GM21717 (cell line): ENCODE results near the gene PLBD2.

Experiments
- ATAC-seq: cut with Tn5 transposase; IDR thresholded peaks from one replicate; pipeline ENCODE4 v1.9.1; 2021; ENCODE audit warnings: mild to moderate bottlenecking, moderate library complexity; ENCODE audit not compliant: unreplicated experiment

PLBD2 gene, protein sequence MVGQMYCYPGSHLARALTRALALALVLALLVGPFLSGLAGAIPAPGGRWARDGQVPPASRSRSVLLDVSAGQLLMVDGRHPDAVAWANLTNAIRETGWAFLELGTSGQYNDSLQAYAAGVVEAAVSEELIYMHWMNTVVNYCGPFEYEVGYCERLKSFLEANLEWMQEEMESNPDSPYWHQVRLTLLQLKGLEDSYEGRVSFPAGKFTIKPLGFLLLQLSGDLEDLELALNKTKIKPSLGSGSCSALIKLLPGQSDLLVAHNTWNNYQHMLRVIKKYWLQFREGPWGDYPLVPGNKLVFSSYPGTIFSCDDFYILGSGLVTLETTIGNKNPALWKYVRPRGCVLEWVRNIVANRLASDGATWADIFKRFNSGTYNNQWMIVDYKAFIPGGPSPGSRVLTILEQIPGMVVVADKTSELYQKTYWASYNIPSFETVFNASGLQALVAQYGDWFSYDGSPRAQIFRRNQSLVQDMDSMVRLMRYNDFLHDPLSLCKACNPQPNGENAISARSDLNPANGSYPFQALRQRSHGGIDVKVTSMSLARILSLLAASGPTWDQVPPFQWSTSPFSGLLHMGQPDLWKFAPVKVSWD

DNA sequence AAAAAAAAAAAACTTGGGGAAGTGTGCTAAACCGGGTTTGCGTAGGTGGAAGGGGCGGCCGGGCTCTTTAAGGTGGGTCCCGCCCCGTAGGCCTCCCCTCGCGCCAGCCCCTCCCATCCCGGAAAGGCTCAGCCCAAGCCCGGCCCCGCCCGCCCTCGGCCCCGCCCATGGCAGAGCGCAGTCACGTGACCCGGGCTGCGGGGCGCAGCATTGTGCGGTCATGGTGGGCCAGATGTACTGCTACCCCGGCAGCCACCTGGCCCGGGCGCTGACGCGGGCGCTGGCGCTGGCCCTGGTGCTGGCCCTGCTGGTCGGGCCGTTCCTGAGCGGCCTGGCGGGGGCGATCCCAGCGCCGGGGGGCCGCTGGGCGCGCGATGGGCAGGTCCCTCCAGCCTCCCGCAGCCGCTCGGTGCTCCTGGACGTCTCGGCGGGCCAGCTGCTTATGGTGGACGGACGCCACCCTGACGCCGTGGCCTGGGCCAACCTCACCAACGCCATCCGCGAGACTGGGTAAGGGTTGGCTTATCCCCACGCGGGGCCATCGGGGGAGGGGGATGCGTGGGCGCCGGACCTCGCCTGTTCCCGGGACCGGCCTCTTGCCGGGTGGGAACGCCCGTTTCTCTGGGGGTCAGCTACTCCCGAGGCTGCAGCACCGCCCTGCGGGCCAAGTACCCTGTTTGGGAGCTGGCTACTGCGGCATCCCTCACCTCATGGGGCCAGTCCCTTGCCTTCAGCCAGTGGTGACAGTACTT is at the start of gene PLBD2:
Gene PLBD2 (plus strand): TSS at position 207 of the 752 bp plus-strand sequence. CDS start 14 bp downstream, at position 221.
- peak; percentile 81 for ATAC-seq

DNA sequence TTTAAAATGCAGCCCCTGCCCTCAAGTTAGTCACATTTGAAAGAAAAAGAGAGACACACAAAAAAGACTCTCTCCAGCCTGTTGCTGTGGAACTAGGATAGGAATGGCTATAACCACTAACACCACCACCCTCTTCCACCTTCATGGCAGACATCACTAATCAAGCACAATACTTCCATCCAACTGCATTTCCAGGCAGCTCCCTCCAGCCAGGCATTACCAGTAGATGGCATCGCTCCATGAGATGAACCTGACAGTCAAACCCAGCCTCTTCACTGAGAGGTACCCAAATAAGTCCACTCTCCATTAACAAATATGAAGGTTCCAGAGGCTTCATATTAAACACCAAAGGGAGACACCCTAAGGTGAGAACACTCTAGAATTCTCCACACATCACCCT is 47.9 kb upstream of the PLBD2 start:
- ATAC-seq, result no peak

DNA sequence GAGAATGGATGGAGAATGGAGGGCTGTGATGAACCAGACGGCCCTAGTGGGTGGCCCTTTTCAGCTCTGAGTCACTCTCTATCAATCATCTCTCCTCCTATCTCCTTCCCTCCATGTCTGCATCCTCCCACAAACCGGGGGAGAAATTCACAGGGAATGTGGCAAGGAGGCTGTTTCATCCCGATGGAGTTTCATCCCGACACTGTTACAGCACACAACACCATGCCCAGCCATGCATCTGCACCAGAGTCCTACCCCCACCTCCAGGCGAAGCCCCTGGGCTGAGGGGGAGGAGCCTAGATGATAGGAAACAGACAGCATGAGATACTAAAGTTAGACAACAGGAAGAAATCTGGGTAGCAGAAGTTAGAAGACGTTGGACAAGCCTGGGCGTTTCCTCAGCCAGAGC is 44.3 kb upstream of the PLBD2 start:
- no peak for ATAC-seq

DNA sequence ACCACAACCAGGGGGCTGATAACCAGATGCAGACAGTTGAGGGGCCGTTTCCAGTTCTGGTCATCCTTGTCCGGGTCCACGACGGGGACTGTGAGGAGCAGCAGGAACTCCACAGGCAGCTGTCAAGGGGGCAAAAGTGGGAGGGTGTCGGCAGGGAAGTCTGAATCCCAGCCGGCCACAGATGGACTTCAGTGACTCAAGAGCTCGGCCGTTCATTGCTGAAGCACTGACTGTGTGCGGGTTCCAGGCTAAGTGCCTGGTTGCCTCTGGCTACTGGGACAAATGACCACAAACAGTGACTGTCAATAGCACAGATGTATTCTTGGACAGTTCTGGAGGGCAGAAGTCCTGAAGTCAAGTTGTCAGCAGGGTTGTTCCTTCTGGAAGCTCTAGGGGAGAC is 43.0 kb upstream of the PLBD2 start:
- no peak for ATAC-seq

DNA sequence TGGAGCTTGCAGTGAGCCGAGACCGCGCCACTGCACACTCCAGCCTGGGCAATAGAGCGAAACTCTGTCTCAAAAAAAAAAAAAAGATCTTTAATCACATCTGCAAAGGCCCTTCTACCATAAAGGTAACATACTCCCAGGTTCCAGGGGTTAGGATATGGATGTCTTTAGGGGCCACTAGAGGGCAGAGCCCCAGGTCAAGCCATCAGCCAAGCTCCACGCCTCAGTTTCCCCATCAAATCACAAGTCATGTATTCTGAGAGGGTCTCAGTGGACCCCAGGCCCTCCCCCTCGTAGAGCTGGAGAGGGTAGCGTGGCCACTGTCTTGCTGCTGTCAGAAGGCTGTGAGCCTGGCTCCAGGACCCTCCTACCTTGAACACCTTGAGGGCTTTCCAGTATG is 42.2 kb upstream of the PLBD2 start:
- no peak for ATAC-seq

DNA sequence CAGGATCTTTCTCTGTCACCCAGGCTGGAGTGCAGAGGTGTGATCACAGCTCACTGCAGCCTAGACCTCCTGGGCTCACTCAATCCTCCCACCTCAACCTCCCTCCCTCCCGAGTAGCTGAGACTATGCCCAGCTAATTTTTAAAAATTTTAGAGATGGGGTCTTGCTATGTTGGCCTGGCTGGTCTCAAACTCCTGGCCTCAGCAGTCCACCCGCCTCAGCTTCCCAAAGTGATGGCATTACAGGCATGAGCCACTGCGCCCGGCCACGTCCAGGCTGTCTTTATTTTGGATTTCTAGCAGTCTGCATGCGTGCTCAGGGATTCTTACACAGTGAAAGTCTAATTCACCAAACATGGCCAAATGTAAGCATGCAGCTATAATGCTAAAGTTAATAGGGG is 41.3 kb upstream of the PLBD2 start:
- no peak for ATAC-seq

DNA sequence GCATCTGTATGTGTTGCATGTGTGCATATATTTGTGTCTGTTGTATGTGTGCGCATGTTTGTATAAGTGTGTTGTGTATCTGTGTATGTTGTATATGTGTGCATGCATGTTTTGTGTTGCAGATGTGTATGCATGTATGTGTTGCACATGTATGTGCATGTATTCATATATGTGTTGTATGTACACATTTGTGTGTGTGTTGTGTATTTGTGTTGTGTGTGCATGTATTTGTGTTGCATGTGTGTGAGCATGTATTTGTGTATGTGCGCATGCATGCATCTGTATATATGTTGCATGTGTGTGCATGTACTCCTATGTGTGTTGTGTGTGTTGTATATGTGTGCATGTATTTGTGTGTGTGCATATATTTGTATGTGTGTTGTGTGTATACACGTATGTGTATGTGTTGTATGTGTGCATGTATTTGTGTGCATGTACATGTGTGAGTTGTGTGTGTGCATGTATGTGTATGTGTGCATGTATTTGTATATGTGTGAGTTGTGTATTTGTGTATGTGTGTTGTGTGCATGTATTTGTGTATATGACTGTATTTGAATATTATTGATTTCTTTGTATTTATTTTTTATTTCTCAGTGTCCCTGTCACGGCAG is 40.2 kb upstream of the PLBD2 start:
- no peak for ATAC-seq

DNA sequence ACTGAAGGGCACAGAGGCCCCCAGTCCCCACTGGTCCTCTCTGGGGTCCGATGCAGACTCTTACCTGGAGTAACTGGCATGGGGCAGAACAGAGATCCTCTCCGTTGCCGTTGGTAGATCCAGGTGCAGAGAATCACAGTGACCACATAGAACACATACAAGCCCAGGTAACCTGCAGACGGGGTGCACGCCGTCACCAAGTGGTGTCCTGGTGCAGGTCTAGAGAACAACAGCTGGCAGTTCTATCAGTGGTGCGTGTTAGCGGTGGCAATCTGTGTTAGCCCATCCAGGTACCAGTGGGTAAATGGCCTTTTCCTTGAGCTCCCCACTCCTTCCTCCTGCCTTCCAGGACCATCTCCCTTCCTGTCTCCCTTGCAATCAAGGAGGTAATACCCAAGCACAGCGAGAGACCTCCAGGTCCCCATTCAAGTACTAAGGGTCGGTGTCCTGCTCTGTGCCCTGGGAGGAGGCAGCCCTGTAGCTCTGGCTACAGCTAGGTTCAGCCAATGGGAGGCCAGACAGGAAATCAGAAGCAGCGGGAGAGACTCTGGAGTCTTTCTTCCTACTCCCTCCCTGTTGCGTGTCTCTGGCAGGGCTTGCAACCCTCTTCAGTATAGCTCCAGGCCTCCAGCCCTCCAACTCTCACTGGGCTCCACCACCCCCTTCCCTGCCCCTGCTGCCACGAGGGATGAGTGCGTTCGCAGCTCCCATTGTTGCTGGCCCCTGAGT is 39.3 kb upstream of the PLBD2 start:
- ATAC-seq, result no peak

DNA sequence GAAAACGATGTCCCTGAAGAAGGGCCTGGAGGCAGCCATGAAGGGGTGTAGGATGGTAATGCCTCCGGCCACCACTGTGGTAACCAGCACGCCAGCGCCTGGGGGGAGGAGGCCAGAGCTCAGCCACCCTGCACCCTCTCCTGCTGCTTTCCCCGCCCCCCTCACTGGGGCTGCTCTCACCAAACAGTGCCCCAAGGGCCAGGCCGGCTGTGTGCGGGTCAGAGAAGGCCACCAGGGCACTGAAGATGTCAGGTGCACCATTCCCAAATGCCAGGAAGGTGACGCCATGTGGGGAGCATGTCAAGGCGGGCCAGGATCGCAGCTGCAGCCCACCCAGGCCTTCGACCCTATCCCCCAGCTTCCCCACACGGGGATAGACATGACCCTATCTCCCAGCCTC is 38.0 kb upstream of the PLBD2 start:
- ATAC-seq, result no peak

DNA sequence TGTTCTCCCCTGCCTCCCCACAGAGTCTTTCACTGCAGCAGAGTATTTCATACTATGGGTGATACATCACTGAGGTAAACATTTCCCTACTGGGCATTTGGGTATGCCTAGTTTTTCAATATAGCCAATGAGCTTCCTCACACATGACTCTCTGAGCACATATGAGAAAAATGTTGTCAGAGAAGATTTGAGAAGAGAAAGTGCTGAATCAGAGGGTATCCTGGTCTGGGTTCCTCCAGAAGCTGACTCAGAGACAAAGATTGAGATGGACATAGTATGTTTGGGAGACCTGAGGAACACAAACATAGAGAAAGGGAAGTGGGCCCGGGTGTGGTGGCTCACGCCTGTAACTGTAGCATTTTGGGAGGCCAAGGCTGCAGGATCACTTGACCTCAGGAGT is 36.0 kb upstream of the PLBD2 start:
- no peak for ATAC-seq

DNA sequence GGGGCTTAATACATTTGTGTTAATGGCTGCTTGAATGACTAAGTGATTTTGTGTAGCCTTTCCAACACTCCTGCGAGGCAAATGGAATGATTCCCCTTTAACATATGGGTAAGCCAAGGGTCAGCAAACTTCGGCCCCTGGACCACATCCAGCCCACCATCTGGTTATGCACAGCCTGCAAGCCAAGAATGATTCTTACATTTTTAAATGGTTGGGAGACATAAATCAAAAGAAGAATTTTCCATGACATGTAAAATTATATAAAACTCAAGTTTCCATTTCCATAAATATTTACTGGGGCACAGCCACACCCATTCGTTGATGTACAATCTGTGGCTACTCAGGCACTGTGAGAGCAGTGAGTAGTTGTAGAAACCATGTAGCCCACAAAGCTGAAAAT is 32.5 kb upstream of the PLBD2 start:
- ATAC-seq, result no peak

DNA sequence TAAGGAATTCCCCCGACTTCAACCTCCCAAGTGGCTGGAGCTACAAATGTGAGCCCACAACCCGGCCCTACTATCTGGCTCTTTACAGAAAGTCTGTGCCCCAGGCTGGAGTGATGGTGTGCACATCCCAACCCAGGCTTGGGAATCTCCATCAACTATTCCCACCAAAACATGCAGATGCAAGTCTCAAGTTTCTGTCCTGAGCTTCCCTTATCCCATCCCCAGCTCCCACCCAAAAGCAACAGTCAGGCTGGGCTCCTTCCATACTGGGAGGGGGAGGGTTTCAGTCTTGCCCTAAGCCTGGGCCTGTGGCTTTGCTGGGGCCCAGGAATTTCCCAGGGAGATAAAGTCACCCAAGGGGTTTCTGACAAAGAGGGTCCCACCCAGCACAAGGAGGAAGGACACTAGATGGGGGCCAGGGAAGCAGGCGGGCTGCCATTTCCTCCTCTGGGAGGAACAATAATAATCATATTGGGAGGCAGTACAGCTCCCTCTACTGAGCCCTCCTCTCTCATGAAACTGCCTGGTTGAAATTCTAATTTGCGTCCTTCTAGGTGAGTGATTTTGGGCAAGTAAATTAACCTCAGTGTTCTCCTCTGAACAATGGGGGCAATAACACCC is 31.5 kb upstream of the PLBD2 start:
- ATAC-seq, result no peak

DNA sequence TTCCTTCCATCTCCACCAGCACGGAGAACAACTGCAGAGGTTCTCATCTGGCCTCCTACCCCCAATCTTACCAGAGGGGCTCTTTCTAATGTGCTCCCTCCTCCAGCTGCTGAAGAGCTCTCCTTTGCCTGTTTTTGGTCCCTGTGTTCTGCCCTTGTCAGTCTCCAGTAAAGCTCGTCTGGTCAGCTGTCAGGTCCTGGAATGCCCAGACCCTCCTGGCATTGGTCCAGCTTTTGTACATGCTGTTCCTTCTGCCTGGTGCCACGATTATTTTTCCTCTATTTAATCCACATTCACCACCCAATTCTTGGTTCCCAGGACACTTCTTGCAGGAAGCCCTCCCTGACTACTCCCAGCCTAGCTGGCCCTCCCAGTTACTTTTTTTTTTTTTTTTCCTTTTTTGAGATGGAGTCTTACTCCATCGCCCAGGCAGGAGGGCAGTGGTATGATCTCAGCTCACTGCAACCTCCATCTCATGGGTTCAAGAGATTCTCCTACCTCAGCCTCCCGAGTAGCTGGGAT is 30.0 kb upstream of the PLBD2 start:
- no peak for ATAC-seq

DNA sequence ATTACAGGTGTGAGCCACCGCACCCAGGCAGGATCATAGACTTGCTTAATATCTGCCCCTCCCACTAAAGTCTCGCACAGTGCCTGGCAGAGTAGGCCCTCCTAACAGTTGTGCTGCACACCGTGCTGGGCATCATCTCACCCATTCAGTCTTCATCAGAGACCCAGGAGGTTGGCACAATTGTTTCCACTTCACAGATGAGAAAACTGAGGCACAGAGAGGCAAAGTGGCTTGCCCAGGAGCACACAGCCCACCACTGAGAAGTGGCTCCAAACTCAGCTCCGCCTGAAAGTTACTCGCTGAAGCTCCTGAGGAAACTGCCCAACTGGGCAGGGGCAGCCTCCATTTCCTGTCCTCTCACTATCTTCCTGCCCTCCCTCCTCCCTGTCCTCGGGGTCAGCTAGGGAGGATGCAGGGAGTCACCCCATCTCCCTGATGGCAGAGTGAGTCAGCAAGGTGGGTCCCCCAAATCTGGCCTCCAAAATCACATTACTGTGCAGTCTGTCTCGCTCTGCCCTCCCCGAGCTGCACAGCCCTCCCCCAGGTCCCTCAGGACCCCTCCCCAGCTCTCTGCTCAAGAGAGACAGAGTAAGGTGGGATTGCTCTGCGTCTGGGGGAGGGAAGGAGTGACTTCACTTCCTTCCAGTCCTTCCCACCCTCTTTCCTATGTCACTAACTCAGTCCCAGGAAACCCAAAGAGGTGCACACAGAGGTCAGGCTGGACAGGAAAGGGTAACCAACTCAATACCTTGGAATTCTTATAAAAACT is 29.2 kb upstream of the PLBD2 start:
- ATAC-seq, result no peak

DNA sequence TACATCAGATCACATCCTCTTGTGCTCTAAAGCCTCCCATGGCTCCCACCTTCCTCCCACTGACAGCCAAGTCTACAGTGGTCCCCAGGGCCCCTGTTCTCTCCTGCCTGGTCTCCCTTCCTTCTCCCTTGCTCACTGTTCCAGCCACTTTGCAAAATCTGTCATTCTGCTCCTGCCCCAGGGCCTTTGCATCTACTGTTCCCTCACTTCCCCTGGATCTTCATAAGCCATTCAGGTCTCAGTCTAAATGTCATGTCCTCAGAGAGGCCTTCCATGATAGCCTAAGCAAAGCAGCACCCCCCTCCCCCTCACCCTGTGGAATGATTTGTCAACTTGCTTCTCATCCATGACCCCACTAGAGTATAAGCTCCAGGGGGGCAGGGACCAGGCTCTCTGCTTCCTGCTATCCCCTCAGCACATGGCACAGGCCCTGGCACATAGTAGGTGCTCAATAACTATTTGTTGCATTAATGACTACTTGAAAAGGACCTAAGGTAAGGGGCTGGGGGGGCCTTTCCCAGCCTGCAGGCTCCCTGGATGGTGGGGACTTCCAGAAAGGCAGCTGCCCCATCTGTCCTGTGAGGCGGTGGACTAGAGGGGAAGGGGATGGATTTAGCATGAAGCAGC is 28.5 kb upstream of the PLBD2 start:
- no peak for ATAC-seq

DNA sequence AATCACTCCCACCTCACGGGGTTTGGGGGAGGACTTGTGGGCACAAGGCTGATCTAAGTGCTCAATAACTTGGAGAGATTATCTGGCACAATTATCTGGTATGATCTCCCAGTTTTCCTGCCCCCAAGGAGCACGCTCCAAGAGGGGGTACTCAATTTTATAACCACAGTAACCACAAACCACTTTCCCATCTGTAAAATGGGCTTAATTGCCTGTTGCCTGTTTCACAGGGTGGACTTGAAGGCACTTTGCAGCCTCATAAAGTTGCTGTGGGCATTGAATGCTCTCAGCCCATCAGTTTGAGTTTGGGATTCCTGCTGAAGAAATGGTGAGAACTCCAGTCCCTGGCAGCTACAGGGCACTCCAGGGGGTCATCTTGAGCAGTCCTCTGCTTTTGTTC is 27.9 kb upstream of the PLBD2 start:
- no peak for ATAC-seq

DNA sequence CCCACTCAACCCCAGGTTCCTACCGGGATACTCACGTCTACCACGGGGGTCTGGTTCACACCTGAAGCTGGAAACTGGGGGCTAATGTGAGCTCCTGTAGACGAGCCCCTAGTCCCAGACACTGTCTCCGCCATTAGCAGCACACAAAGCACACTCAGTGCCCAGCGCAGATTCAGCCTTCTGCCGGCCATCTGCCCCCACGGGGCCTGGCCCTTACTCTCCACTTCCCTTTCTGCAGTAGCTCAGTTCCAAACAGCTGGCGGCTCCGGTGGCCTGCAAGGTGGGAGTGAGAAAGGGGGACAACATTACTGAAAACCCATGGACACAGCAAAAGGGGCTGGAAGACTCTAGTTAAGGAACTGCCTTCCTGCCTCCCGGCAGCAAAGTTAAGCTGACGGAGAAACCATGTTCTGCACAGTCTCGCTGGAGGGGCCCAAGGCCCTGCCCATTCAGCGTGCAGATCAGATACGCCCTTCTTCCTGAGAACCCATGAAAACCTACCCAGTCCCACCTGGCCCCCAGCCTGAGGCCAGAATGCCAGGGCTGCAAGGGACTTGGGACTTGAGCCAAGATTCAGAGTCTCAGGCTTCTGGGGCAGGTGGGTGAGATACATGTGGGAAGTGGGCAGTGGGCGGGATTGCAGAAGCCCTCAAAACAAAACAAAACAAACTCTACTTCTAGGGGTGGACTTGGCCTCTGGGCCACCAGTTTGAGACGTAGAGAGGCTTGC is 25.5 kb upstream of the PLBD2 start:
- ATAC-seq, result no peak

DNA sequence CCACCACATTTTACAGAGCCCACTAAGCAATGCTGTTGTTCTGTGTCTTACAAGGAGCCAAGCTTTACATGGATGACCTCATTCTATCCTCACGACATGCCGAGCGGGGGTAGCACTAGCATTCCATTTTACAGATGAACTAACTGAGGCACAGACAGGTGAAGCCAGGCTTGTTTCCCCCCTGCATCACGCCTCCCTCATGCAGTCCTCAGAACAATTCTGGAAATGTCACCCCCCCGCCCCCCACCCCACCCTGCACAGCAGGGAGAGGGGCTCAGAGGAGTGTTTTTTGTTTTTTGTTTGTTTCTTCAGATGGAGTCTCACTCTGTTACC is 25.0 kb upstream of the PLBD2 start:
- no peak for ATAC-seq
